OCI-LY7 (cell line): ENCODE data around the gene APBA3. TPM values are rescaled to one million over a fixed set of nuclear protein-coding genes. Genes with fewer than 3 reads are reported as not detected.

Experiments used
- BruUV-seq: library from RNA; stranded (reverse); fragments of 400-500 nt; replicated peaks from 2 replicates; lab custom pipeline; 2021; lab: Mats Ljungman, UMichigan
- CTCF ChIA-PET: fragments of 300-600 bp; sonication (Branson Sonifier 250); formaldehyde crosslinking; loops from one replicate; lab custom pipeline; 2022; ENCODE audit warnings: antibody characterized with exemption; ENCODE audit not compliant: unreplicated experiment; lab: Charles Lee
- POLR2A ChIA-PET: fragments of 300-600 bp; sonication (Branson Sonifier 250); formaldehyde crosslinking; loops from one replicate; lab custom pipeline; 2022; ENCODE audit warnings: antibody characterized with exemption; lab: Charles Lee
- DNase-seq: peaks from one replicate; pipeline ENCODE4 v3.0.0-alpha.2; 2015; ENCODE audit warnings: low spot score
- H2AFZ ChIP-seq: fragments of 200-600 bp; sonication (generic), shearing (Covaris generic); 2 replicates; pipeline ENCODE4 v1.6.1; 2014; ENCODE audit warnings: mild to moderate bottlenecking, antibody characterized with exemption, low read length, moderate library complexity
- H3K27ac ChIP-seq: fragments of 200-600 bp; sonication (generic); 2 replicates; pipeline ENCODE4 v1.5.1; 2014; ENCODE audit warnings: mixed run types, low read depth, mild to moderate bottlenecking, moderate library complexity, low read length, inconsistent platforms; ENCODE audit not compliant: poor library complexity, severe bottlenecking
- H3K36me3 ChIP-seq: fragments of 200-600 bp; sonication (generic); 2 replicates; pipeline ENCODE4 v1.6.1; 2014; ENCODE audit warnings: mild to moderate bottlenecking, antibody characterized with exemption, low read length, moderate library complexity, mixed read lengths; ENCODE audit not compliant: insufficient read depth
- H3K4me1 ChIP-seq: fragments of 200-600 bp; sonication (generic); 2 replicates; pipeline ENCODE4 v1.5.1; 2014; ENCODE audit warnings: mild to moderate bottlenecking, low read length; ENCODE audit not compliant: insufficient read depth, poor library complexity, severe bottlenecking
- H3K4me2 ChIP-seq: fragments of 200-600 bp; sonication (generic); 2 replicates; pipeline ENCODE4 v1.6.1; 2014; ENCODE audit warnings: mild to moderate bottlenecking, low read length
- H3K4me3 ChIP-seq: fragments of 200-600 bp; sonication (generic); 2 replicates; pipeline ENCODE4 v1.5.1; 2014; ENCODE audit warnings: mild to moderate bottlenecking, low read depth, low read length; ENCODE audit not compliant: poor library complexity, severe bottlenecking
- H3K79me2 ChIP-seq: fragments of 200-600 bp; sonication (generic); 2 replicates; pipeline ENCODE4 v1.6.1; 2016; ENCODE audit warnings: low read depth, mild to moderate bottlenecking, low read length, moderate library complexity, mixed read lengths; ENCODE audit not compliant: insufficient read depth
- H3K9me2 ChIP-seq: fragments of 200-600 bp; sonication (generic); 2 replicates; pipeline ENCODE4 v1.6.1; 2016; ENCODE audit warnings: mild to moderate bottlenecking, low read length, mixed read lengths; ENCODE audit not compliant: insufficient read depth
- H3K9me3 ChIP-seq: fragments of 200-600 bp; sonication (generic); 2 replicates; pipeline ENCODE4 v1.6.1; 2014; ENCODE audit warnings: mild to moderate bottlenecking, mixed run types, low read length, mixed read lengths
- H4K20me1 ChIP-seq: fragments of 200-600 bp; sonication (generic); 2 replicates; pipeline ENCODE4 v1.6.1; 2014; ENCODE audit warnings: mild to moderate bottlenecking, antibody characterized with exemption, low read length, moderate library complexity, mixed read lengths; ENCODE audit not compliant: insufficient read depth
- EZH2phosphoT487 ChIP-seq: fragments of 200-600 bp; sonication (generic); IDR thresholded peaks from 2 replicates; pipeline ENCODE4 v1.6.1; 2018; ENCODE audit warnings: low read depth, borderline replicate concordance, mild to moderate bottlenecking, mixed run types, antibody characterized with exemption, low read length, moderate library complexity, mixed read lengths
- intact Hi-C: fragments of 100-400 bp; cut with micrococcal nuclease; formaldehyde crosslinking; loops from one replicate; pipeline ENCODE4 v1.10.0; 2022; ENCODE audit not compliant: unreplicated experiment
- total RNA-seq, 2 experiments: library from RNA; depleted of rRNA in 1 of 2; stranded (reverse); fragments of >200 nt in 1 of 2; shearing (Covaris generic) in 1 of 2; gene quantifications; 2 replicates each; pipeline ENCODE4 v1.2.3, GENCODE V29; 2014 to 2022
- TF ChIP-seq, protein P1 (sequence below): fragments of 200-600 bp; sonication (generic); conservative IDR thresholded peaks from 2 replicates; pipeline ENCODE4 v1.5.1; 2014; ENCODE audit warnings: mild to moderate bottlenecking, antibody characterized with exemption, low read length, moderate library complexity, mixed read lengths

Gene APBA3
- total RNA-seq, 2 experiments from 2014 or later, result 28.7 to 34.7 TPM

DNA sequence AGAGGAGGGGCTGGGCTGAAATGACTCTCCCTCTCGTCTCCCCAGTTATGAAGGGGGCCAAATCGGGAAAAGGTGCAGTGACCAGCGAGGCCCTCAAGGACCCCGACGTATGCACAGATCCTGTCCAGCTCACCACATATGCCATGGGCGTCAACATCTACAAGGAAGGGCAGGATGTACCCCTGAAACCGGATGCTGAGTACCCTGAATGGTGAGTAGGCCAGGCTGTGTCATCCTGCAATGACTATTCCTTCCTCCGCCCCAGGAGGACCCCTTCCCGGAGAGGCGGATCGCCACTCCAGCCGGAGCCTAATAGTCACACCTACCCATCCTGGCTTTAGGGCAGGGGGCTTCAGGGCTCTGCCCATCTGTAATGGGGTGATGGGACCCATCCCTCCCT, 3.6 kb upstream of the APBA3 start:
- no TSS peak for BruUV-seq
- intact Hi-C loops, result no loop called here
- Histone ChIP-seq H3K9me3 (no peaks in the 10 kb centered on the region), H3K4me1 (peaks cover 9% of the 10 kb centered on the region), H2AFZ (no peak overlapping the region), H3K36me3 (peaks cover 22% of the 10 kb centered on the region), H3K9me2 (no peaks in the 10 kb centered on the region), H3K79me2 (peaks cover 15% of the 10 kb centered on the region), H4K20me1 (no peaks in the 10 kb centered on the region), H3K4me3 (no peak overlapping the region), H3K4me2 (no peak overlapping the region), H3K27ac (no peak overlapping the region)
- no peak for DNase-seq
- POLR2A ChIA-PET, result no interaction called here
- TF ChIP-seq, protein P1, sequence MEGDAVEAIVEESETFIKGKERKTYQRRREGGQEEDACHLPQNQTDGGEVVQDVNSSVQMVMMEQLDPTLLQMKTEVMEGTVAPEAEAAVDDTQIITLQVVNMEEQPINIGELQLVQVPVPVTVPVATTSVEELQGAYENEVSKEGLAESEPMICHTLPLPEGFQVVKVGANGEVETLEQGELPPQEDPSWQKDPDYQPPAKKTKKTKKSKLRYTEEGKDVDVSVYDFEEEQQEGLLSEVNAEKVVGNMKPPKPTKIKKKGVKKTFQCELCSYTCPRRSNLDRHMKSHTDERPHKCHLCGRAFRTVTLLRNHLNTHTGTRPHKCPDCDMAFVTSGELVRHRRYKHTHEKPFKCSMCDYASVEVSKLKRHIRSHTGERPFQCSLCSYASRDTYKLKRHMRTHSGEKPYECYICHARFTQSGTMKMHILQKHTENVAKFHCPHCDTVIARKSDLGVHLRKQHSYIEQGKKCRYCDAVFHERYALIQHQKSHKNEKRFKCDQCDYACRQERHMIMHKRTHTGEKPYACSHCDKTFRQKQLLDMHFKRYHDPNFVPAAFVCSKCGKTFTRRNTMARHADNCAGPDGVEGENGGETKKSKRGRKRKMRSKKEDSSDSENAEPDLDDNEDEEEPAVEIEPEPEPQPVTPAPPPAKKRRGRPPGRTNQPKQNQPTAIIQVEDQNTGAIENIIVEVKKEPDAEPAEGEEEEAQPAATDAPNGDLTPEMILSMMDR, result no peak
- TF ChIP-seq EZH2phosphoT487, result no peak
- CTCF ChIA-PET, result no interaction called here

DNA sequence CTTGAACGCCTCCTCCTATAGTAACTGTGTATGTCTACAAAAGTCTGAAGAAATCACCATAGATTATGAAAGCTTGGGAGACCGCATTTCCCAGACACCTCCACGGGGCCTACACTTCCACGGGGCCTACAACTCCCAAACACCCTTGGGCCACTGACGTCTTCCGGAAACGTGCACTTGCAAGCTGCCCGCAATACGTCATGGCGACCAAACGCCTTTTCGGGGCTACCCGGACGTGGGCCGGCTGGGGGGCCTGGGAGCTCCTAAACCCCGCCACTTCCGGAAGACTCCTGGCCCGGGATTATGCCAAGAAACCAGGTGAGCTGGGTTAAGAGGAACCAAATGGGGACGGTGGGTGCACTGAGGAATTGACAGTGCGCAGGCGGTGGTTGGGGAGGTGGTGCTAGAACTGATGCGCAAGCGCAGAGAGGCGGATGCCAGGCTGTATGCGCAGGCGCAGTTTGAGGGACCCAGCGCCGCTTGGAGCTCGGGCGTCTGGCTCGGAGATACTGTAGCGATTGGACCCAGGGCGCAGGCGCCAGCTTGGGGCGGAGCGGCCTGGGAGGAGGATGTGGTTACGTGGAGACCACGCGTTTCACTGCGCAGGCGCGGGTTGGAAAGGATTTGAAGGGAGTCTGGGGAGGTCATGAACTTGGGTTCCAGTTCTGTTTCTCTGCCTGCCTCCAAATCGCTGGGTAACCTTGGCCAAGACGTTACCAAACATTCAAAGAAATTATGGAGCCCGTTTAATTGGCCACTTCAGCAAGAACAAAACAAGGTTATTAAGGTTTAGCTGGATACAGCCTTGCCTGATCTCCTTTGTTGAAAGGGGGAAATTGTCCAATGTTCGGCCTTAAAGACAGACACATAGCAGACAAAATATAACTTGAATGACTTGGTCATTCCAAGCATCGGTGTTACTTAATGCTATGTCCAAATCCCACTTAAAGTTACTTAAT, 1.3 kb upstream of the APBA3 start, which contains the start of gene MRPL54:
TSS of gene MRPL54 (plus strand) at position 182 of the 959 bp plus-strand sequence. CDS start at position 201, 19 bp downstream.
- H3K9me2 ChIP-seq, result no peaks in the 10 kb centered on the region
- peak within 1 kb of the TSS; percentile 77 for H3K4me3 ChIP-seq
- ChIA-PET CTCF (interaction anchor here (0.5 kb wide), 1 partner anchor 296 kb away, joined by 3 read pairs; no protein-coding TSS in a partner anchor), POLR2A (interaction anchor here (0.5 to 1.2 kb wide), 8 partner anchors 22 to 1437 kb away, joined by 3 to 6 read pairs (median 4); partner anchors contain the start of gene EEF2)
- no peak for TF ChIP-seq EZH2phosphoT487
- TF ChIP-seq, protein P1, result no peak
- H3K4me2 ChIP-seq, result peak within 1 kb of the TSS; percentile 89
- H3K36me3 ChIP-seq, result peaks cover 37% of the 10 kb centered on the region
- H3K9me3 ChIP-seq, result no peaks in the 10 kb centered on the region
- intact Hi-C loops, result loop anchor here (5.0 kb wide), 2 partner anchors 50 to 135 kb away; partner anchors contain the start of gene CACTIN
- DNase-seq, result peak; percentile 99
- peaks cover 9% of the 10 kb centered on the region for H3K4me1 ChIP-seq
- peaks cover 15% of the 10 kb centered on the region for H3K79me2 ChIP-seq
- BruUV-seq, result TSS peak; percentile 97
- H2AFZ ChIP-seq, result peak within 1 kb of the TSS; percentile 71
- H3K27ac ChIP-seq, result peak within 1 kb of the TSS; percentile 83
- H4K20me1 ChIP-seq, result no peaks in the 10 kb centered on the region
